HEK293 (cell line): ENCODE results near the gene SLC4A1AP.

ENCODE experiments used
- CTCF ChIP-seq: fragments of 450-650 bp; formaldehyde crosslinking; IDR thresholded peaks from 2 replicates; pipeline ENCODE4 v1.5.1; 2016; ENCODE audit warnings: missing biosample characterization, missing genetic modification characterization
- SALL2 ChIP-seq: fragments of 450-650 bp; formaldehyde crosslinking; IDR thresholded peaks from 2 replicates; pipeline ENCODE4 v1.5.0; 2017; ENCODE audit warnings: missing biosample characterization, mild to moderate bottlenecking, missing genetic modification characterization, borderline replicate concordance
- YY2 ChIP-seq: fragments of 450-650 bp; formaldehyde crosslinking; IDR thresholded peaks from 2 replicates; pipeline ENCODE4 v1.5.1; 2016; ENCODE audit warnings: missing biosample characterization, missing genetic modification characterization
- ZNF146 ChIP-seq: fragments of 450-650 bp; formaldehyde crosslinking; IDR thresholded peaks from 2 replicates; pipeline ENCODE4 v1.5.1; 2016; ENCODE audit warnings: missing biosample characterization, missing genetic modification characterization
- ZNF157 ChIP-seq: fragments of 450-650 bp; formaldehyde crosslinking; IDR thresholded peaks from 2 replicates; pipeline ENCODE4 v1.5.1; 2016; ENCODE audit warnings: missing biosample characterization, missing genetic modification characterization
- ZNF24 ChIP-seq: fragments of 450-650 bp; formaldehyde crosslinking; IDR thresholded peaks from 2 replicates; pipeline ENCODE4 v1.5.1; 2016; ENCODE audit warnings: missing biosample characterization, missing genetic modification characterization
- ZNF274 ChIP-seq, 2 experiments: fragments of 200-500 bp in 1 of 2; fragments of 450-650 bp in 1 of 2; sonication (Bioruptor generic) in 1 of 2; formaldehyde crosslinking in 1 of 2; IDR thresholded peaks; 2 replicates each; pipeline versions ENCODE4 v1.5.1 to v1.6.1; 2014 to 2016; ENCODE audit warnings: borderline replicate concordance in 1 of 2, inconsistent platforms in 1 of 2, low read length in 1 of 2, missing biosample characterization in 1 of 2, missing genetic modification characterization in 1 of 2
- ZNF311 ChIP-seq: fragments of 450-650 bp; formaldehyde crosslinking; IDR thresholded peaks from 2 replicates; pipeline ENCODE4 v1.5.1; 2017; ENCODE audit warnings: missing biosample characterization, missing genetic modification characterization, borderline replicate concordance
- ZNF398 ChIP-seq: fragments of 450-650 bp; formaldehyde crosslinking; IDR thresholded peaks from 2 replicates; pipeline ENCODE4 v1.5.1; 2017; ENCODE audit warnings: missing biosample characterization, missing genetic modification characterization
- ZNF416 ChIP-seq: fragments of 450-650 bp; formaldehyde crosslinking; IDR thresholded peaks from 2 replicates; pipeline ENCODE4 v1.5.1; 2016; ENCODE audit warnings: missing biosample characterization, missing genetic modification characterization
- ZNF76 ChIP-seq: fragments of 450-650 bp; formaldehyde crosslinking; IDR thresholded peaks from 2 replicates; pipeline ENCODE4; 2016; ENCODE audit warnings: low read depth, missing biosample characterization, missing genetic modification characterization, borderline replicate concordance

- no peak for TF ChIP-seq YY2 (tag by site-specific recombination)
- no peak for TF ChIP-seq ZNF76 (tag by site-specific recombination)
- TF ChIP-seq ZNF416 = no peak
- TF ChIP-seq ZNF146 (tag by site-specific recombination) = no peak
- TF ChIP-seq SALL2 (tag by site-specific recombination) = no peak
- TF ChIP-seq ZNF398 (tag by site-specific recombination) = no peak
- no peak for TF ChIP-seq CTCF
- TF ChIP-seq ZNF157 (tag by site-specific recombination) = no peak
- no peak for TF ChIP-seq ZNF311 (tag by site-specific recombination)
- no peak for TF ChIP-seq ZNF274 (IDR thresholded peaks at IDR 0.05; ENCODE audit: low read length)
- TF ChIP-seq ZNF274 (tag by site-specific recombination; IDR thresholded peaks at IDR 0.05; ENCODE audit: borderline replicate concordance) = no peak
- TF ChIP-seq ZNF24 = no peak
Observed at GRCh38 chr2:27681841-27682240, 18.2 kb downstream of the SLC4A1AP start.
